Caki2 (cell line): ENCODE measurements around the gene LTB4R. TPM values are rescaled to one million over a fixed set of nuclear protein-coding genes. Genes with fewer than 3 reads are reported as not detected.

Experiments
- DNase-seq: peaks from one replicate; pipeline ENCODE4 v3.0.0-alpha.2; 2015; ENCODE audit warnings: low read depth
- in situ Hi-C: cut with HindIII; loops from 2 replicates; pipeline ENCODE4 v1.10.0; 2016; ENCODE audit warnings: low sequenced_read_pairs, low pct_unique_long_range_greater_than_20kb, mixed read lengths
- total RNA-seq: library from RNA; depleted of rRNA; stranded (reverse); fragments of >200 nt; shearing (Covaris generic); gene quantifications from 2 replicates; pipeline ENCODE4 v1.2.3, GENCODE V29; 2014; ENCODE audit warnings: low replicate concordance

Gene LTB4R
- total RNA-seq, 1 experiment from 2014 or later: 2.7 TPM

DNA sequence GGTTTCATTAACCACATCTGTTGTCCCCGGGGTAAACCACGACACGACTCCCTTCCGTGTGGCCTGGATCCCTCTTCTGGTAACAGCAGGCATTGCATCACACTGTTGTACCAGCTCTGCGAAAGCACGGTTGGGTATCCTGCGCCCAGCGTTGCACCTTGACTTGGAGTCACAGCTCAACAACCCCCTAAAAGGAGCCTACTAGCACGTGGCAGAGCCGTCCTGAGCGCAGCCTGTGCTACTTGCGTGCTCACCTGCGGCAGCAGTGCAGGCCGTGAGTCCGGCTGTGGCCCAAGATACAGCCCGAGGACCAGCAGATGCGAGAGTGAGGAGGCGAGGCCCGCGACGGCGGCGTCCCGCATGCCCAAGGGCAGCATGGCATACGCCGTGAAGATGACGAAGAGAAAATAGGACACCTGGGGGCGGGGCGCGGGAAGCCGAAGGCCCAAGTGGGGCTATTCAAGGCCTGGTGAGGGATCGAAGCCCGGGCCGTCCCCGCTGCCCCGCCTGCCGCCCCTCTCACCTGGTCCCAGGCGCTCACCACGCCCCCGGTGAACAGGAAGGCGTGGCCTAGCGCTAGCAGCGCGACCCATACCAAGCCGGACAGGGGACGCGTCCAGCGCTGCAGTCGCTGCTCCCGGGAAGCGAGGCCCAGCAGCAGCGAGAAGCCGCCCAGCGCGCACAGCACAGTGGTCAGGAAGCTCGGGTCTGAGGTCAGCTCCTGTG, 21.1 kb downstream of the LTB4R start:
- in situ Hi-C loops: loop anchor here (10.0 kb wide), 1 partner anchor 102 kb away; no protein-coding TSS in a partner anchor
- DNase-seq: peak; percentile 22

DNA sequence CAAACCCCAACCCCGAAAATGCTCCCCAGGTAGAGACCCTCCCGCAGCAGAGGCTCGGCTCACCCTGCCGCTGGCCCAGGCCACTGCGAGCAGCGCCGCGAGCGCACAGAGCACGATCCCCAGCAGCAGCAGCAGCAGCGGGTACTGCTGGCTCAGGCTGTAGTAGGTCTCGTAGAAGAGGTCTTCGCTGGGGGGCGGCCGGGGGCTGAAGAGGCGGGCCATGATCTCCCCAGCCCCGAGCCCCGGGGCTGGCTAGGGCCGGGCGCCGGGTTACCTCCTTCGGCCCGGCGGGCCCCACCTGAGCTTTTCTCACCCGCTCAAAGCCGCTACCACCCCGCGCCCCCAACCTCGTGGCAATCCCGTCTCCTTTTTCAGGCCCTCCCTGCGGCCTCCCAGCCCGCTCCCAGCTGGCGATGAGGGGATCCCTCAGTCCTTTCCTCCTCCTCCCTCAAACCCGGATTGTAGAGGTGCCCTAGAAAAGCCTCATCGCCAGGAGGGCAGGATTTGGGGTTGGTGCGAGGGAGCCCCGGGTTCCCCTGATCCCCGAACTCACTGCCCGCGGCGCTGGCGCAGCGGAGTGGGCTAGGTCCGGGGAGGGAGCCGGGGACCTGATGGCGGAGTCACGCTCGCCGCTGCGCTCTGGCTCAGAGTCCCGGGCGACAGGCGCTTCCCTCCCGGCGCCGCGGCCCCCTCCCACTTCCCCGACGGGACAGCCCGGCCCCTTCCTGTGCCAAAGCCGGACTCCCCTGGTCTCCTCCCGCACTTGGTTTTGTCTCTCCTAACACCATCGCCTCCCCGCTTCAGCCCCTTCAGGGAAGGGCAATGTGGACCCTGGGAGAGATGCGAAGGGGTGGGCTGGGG, 23.4 kb downstream of the LTB4R start, which contains the start of gene ADCY4:
Gene ADCY4 (minus strand): TSS at position 641 of the 861 bp plus-strand sequence. CDS start 419 bp downstream, at position 222.
- in situ Hi-C loops: loop anchor here (10.0 kb wide), 1 partner anchor 100 kb away; no protein-coding TSS in a partner anchor
- no peak for DNase-seq

DNA sequence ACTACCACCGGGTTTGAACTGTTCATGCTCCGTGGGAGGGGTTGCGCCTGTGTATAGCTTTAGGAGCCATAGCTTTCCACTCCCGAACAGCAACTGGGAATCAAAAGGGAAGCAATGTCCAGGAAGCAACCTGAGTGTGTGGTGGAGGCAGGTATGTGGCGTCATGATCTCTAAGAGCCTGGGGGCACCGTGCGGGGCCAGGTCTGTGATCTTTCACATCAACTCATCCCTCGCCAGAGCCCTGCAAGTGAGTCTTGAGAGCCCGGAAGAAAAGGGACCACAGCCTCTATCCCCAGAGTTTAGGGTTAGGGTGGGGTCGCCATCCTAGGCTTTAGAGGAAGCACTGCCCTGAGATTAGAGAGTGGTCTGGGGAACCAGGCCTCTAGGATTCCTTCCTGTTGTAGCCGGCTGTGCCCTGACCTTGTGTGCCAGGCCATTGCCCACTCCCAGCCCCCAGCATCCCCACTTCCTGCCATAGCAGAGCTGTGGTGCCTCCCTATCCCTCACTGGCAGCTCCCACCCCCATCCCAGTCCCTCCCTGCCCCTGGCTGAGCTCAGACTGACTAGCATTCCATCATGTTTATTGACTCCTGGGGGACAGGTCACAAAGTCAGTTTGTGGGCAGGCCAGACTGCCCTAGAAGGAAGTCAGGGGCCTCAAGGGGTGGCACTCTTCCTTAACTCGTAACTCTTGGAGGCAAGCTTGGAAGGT, 24.3 kb downstream of the LTB4R start:
- in situ Hi-C loops: loop anchor here (10.0 kb wide), 1 partner anchor 99 kb away; no protein-coding TSS in a partner anchor
- no peak for DNase-seq

DNA sequence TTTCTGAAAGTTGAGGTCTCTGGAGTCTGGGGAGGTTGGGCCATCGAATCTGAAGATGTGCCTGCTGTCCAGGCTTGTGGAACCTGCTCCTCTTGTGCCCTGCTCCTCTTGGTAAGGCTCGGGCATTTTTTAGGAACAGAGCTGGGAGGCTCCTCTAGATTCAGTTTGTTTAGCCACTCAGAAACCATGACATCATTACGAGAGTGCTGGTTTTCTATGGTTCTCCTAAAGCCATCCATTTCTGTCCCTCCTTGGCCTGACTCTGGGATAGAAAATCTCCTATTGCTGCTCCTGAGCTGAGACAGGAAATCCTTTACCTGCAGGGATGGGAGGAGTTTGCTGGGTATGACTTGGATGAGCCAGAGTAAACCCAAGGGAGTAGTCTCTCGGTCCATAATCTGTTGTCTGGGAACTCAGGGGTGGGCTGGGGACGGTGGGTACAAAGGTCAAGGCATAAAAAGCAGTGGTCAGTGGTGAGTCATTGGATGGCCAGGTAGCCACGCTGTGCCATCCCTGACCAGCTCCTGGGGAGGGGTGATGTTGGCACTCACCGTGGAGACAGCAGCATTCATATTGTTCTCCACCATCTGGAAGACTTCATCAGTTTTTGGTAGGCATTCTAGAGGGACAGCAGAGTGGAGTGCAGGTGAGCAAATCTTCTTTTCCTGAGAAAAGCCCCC, 26.0 kb downstream of the LTB4R start:
- in situ Hi-C loops: loop anchor here (10.0 kb wide), 1 partner anchor 98 kb away; no protein-coding TSS in a partner anchor
- no peak for DNase-seq

DNA sequence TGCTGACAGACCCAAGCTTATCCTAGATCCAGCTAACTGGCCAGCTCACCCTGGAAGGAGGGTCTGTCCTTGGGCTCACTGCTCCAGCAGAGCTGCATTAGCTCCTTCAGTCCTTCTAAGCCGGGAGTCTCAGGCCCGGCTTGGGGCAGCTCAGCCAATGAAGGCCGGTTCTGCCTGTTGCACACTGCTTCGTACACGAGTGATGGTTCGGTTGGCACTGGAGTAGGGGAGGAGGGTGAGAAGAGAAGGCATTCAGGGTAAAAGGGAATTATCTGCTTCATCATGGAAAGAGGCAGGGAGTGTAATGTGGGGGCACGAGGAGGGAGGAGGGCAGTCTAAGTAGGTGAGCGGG, 26.5 kb downstream of the LTB4R start:
- in situ Hi-C loops: loop anchor here (10.0 kb wide), 1 partner anchor 97 kb away; no protein-coding TSS in a partner anchor
- no peak for DNase-seq

DNA sequence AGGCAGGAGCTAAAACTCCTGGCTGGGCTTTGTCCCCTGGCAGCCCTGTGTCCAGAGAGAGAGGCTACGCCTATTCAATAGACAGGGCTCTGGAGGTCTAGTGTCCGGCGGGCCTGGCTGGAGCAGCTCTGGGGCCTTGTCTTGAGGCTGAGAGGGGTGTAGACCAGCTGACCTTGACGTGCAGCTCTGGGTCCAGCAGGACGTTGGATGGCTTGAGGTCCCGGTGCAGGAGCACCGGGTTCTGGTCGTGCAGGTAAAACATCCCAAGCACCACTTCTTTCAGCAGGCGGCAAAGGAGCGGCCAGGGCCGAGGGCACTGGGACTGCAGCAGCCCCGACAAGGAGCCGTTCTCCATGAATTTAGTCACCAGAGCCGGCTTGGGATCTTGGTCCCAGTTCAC, 27.5 kb downstream of the LTB4R start:
- in situ Hi-C loops: loop anchor here (10.0 kb wide), 1 partner anchor 96 kb away; no protein-coding TSS in a partner anchor
- DNase-seq: no peak

DNA sequence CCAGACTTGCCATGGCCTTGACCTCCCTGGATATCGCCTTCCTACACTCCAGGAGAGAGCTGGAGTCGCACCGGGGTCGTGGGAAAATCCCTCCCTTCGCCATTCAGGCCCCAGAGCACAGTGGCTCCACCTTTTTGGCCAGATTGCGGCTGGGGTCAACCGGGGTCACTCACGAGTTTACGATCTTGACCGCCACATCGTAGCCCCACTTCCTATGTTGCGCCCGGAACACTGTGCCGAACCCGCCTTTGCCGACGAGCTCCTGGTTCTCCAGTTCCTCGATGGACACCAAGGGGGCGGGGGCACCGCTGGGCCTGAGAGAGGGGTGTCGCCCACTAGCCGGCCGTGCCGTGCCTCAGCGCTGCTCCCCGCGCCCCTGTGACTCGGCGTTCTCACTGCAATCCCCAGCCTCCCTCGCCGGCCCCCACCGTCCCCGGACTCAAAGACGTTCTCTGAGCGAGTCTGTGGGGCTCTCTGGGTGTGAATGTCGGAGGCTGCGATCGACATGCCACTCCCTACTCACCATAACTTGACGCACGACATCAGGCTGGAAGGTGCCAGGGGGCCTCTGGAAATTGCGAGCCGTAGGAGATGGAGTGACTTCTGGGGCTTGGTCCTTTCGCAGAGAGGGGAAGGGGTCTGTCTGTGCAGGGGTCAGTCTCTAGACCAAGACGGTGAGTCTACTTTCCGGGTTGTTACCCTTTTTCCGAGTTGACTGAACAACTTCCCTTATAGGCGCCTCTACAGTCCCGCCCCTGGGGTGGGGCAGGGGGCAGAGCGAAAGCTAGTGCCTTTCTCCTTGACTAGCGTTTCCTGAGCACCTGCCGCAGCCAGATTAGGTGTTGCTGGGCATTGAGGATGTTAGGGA, 28.2 kb downstream of the LTB4R start, which contains the start of gene RIPK3:
Gene RIPK3 (minus strand): TSS at position 708 of the 868 bp plus-strand sequence. CDS start 165 bp downstream, at position 543.
- DNase-seq: no peak
- in situ Hi-C loops: loop anchor here (10.0 kb wide), 1 partner anchor 95 kb away; no protein-coding TSS in a partner anchor

DNA sequence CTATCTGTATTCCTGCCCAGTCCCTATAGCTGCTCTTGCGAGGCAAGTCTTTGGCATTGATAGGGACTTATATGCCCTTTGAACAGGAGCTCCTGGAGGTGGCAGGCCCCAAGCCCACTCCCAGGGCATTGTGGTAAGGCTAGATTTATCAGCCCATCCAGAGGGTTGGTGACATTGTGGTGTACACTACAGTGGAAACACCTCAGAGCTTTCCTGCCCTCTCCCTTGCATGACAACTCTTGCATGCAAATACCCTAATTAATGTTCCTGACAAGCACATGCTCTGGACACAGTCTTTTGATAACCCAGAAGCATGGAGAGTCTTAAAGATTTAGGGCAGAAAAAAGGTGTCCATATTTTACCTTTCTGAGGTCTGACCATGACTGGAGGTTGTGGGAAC, 29.3 kb downstream of the LTB4R start:
- no peak for DNase-seq
- in situ Hi-C loops: no loop called here

DNA sequence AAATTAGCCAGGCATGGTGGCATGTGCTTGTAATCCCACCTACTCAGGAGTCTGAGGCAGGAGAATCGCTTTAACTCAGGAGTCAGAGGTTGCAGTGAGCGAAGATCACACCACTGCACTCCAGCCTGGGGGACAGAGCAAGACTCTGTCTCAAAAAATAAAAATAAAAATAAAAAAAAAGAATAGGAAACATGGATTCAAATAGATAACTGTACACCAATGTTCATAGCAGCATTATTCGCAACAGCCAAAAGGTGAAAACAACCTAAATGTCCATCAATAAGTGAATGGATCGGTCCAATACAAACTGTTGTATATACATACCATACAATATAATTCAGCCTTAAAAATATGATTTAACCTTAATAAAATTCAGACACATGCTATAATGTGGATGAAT, 31.6 kb downstream of the LTB4R start:
- no peak for DNase-seq
- in situ Hi-C loops: no loop called here

DNA sequence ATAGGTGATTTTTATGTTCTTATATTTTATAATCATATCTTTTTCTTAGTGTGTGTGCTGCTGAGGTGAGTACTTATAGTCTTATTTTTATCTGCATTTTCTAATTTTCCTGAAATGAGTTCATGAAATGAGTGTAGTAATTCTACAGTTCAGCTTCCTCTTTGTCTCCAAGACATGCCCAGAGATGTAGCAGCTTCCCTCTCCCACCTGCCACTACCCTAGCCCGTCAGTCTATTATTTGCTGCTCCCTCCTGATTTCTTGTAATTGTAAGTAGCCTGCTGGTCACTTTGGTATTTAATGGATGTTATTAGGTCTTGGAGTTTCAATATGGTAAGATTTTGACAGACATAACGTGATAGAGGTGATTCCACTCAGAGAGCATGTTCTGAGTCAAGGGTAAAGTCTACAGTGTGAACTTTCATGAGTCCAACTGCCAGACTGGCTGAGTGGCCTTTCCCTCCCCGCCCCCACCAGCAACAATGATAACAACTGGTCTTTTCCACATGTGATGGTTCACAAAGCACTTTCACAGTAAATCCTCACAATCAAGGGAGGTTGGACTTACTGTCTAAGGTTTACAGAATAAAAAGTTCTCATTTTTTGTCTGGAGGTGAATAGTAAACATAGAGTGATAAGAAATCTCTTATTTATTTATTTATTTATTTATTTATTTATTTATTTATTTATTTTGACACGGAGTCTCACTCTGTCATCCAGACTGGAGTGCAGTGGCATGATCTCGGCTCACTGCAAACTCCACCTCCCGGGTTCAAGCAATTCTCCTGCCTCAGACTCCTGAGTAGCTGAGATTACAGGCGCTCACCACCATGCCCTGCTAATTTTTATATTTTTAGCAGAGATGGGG, 32.7 kb downstream of the LTB4R start:
- in situ Hi-C loops: no loop called here
- no peak for DNase-seq

DNA sequence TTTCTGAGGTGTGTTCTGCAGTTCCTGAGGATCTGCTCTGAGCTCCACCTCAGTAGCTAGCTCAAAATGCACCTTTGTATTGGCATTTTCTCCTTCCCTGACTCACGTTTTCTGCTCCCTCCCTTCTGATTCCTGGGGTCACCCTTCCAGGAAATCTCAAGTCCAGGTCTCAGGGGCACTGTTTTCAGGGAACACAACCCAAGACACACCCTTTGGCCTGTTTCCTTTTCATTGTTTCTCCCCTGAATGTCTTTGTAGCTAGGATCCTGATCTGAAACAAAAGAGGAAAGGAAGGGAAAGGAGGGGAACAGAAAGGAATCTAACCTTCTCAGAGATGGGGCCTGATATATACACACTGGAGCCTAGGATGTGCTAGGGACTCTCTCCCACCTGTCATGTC, 35.8 kb downstream of the LTB4R start:
- no peak for DNase-seq
- in situ Hi-C loops: no loop called here

DNA sequence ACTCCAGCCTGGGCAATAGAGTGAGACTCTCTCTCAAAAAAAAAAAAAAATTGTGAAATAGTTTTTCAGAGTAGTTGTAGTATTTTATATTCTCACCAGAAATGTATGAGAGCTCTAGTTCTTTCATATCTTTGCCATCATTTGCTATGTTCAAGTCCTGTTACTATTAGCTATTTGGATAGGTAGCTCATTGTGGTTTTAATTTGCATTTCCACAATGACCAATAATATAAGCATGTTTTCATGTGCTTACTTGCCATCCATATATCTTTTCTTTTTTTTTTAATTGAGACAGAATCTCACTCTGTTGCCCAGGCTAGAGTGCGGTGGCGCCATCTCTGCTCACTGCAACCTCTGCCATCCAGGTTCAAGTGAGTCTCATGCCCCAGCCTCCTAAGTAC, 36.9 kb downstream of the LTB4R start:
- in situ Hi-C loops: no loop called here
- no peak for DNase-seq

DNA sequence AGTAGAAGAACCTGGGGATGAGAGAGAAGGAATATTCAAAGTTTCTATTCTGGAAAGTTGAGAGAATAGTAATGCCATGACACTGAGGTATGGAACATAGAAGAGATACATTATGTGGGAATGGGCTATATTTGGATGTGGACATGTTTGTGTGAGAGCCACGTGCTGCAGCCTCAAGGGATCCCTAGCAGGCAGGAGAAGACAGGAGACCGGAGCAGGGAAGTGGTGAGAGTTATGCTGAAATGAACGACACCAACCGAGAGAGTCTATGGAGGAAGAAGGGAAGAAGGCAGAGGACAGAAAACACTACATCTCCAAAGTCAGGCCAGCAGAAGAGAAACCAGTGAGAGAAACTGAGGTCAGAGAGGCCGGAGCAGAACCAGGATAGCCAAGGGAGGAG, 38.4 kb downstream of the LTB4R start:
- no peak for DNase-seq
- in situ Hi-C loops: no loop called here

DNA sequence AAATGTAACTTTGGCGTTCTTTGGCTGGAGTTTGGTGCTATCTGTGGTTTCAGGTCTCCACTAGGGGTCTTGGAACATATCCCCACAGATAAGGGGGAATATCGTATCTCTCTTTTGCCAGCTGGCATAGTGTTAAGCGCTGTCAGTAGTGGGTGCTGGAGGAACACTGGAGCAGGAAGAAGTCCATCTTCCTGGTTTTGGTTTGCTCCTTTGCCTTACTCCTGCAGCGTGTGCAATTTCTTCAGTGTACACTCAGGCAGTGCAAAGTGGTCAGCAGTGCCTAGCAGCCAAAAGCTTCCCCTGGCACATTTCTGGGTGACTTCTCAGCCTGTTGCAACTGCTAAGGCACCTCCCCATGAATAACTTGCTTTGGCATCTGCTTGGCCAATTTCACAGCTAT, 40.2 kb downstream of the LTB4R start:
- in situ Hi-C loops: no loop called here
- no peak for DNase-seq

DNA sequence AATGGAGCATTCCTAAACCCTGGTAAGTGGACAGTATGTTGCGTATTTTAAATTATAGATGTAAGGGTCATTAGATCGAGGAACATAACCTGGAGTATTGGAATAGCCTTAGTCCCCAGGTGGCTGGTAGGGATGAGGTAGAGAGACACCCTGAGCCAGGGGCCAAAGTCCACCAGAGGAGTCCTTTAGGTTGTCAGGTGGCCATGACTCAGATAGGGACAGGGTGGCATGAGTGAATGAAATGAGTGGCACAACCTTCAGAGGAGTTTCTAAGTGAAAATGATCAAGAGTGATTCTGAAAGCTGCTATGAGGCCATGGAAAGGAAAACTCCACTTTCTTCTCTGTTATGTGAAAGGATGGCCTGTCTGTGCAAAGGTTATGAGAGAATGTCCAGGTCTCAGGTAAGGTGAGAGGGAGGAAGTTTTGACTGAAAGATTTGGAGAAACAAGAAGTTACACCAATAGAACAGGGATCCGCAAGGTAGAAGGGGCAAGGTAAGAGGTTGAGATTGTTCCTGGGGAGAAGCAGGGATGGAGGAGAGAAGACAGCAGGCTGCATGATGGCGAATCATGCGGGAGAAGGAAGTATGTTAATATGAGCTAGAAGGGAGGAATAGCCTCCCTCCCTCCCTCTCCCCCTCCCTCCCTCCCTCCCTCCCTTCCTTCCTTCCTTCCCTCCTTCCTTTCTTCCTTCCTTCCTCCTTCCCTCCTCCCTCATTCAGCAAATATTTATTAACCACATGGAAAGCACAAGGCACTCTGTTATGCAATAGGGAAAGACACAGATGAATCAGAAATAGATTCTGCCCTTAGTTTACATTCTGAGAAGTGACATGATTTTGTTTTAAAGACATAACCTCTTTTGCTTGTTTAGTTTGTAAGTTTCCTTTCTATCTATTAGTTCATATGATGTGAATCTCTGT, 42.5 kb downstream of the LTB4R start:
- DNase-seq: no peak
- in situ Hi-C loops: no loop called here
